GM12892 (cell line): Measurements from ENCODE around the gene ZBTB46.

Experiments used
- POLR2A ChIP-seq: IDR thresholded peaks from 2 replicates; pipeline ENCODE4 v1.6.1; 2011; ENCODE audit warnings: low read depth, low read length, control low read depth
- POLR2AphosphoS5 ChIP-seq: IDR thresholded peaks from 2 replicates; pipeline ENCODE4 v1.6.1; 2011; ENCODE audit warnings: low read depth, low read length, control low read depth

- no peak for TF ChIP-seq POLR2A
- no peak for TF ChIP-seq POLR2AphosphoS5
Observed at GRCh38 chr20:63860325-63861051, 29.4 kb upstream of the ZBTB46 start.
